HFFc6 (cell line): Measurements from ENCODE around the gene DOCK4. TPM values are rescaled to one million over a fixed set of nuclear protein-coding genes. Genes with fewer than 3 reads are reported as not detected.

ENCODE experiments used
- DNase-seq: peaks from one replicate; pipeline ENCODE4 v3.0.0-alpha.2; 2018
- H3K27ac Mint-ChIP-seq: 2 replicates; pipeline ENCODE4 v1.8.0; 2020; ENCODE audit warnings: mild to moderate bottlenecking, mixed read lengths
- H3K27me3 Mint-ChIP-seq: 2 replicates; pipeline ENCODE4 v1.8.0; 2021; ENCODE audit warnings: mild to moderate bottlenecking, moderate library complexity, mixed read lengths; ENCODE audit not compliant: insufficient read depth
- H3K36me3 Mint-ChIP-seq: 2 replicates; pipeline ENCODE4 v1.8.0; 2021; ENCODE audit warnings: low read depth, mixed read lengths
- H3K4me1 Mint-ChIP-seq: 2 replicates; pipeline ENCODE4 v1.8.0; 2020; ENCODE audit warnings: low read depth, mixed read lengths
- H3K4me3 Mint-ChIP-seq: 2 replicates; pipeline ENCODE4 v1.8.0; 2020; ENCODE audit warnings: mild to moderate bottlenecking, moderate library complexity, mixed read lengths
- H3K9me3 Mint-ChIP-seq: 2 replicates; pipeline ENCODE4 v1.8.0; 2020; ENCODE audit warnings: mild to moderate bottlenecking, mixed read lengths
- total RNA-seq, 6 experiments: library from RNA; stranded (reverse); fragmentation: NEBNext Ultra II Directional; extraction: Animal tissue kit (Norgen Biotek cat#: 25700); gene quantifications; 2 replicates in 1 of 6; 3 replicates in 5 of 6; pipeline ENCODE4 v1.2.3, GENCODE V29; 2021
- TF ChIP-seq, protein P1 (sequence below): fragments of 200-600 bp; sonication (generic); IDR thresholded peaks from 2 replicates; pipeline ENCODE4 v1.5.0; 2021; ENCODE audit warnings: antibody characterized with exemption, mild to moderate bottlenecking

Gene DOCK4
- total RNA-seq, 6 experiments from 2014 or later, result 2.2 to 3.9 (median 3.3) TPM

- no peak overlapping the region for H3K4me3 Mint-ChIP-seq
- H3K9me3 Mint-ChIP-seq, result no peaks in the 10 kb centered on the region
- no peaks in the 10 kb centered on the region; the same call in 1 of the 2 replicates for H3K36me3 Mint-ChIP-seq
Observed at GRCh38 chr7:112125250-112125649, 80.9 kb downstream of the DOCK4 start.

DNA sequence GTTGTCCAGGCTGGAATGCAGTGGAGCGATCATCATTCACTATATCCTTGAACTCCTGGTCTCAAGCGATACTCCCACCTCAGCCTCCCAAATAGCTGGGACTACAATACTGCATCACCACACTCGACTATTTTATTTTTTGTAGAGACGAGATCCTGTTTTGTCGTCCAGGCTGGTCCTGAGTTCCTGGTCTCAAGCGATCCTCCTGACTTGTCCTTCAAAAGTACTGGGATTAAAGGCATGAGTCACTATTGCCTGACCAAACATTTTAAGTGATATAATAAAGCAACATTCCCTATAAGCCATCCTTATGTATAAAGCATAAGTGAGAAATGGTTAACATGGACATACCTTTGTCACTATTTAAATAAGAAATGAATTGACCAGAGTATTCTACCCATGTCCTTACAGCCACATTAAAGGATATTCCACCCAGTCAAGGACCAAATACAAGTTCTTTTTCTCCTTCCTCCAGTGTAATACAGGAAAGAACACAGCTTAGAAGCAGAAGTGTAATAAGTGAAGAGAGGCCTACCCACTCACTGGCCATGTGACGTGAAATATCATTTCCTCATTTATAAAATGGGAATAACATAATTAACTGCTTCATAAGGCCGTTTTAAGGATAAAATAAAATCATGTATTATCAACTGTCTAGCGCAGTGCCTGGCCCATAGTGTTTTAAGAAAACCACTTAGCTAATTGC is 82.0 kb downstream of the DOCK4 start:
- H3K27me3 Mint-ChIP-seq, result peaks cover 6% of the 10 kb centered on the region; the same call in 1 of the 2 replicates
- no peak overlapping the region for H3K27ac Mint-ChIP-seq

More at GRCh38 chr7:112125250-112125649, 80.9 kb downstream of the DOCK4 start:
- DNase-seq, result no peak
- no peak overlapping the region for H3K27ac Mint-ChIP-seq
- H3K4me1 Mint-ChIP-seq, result peaks cover 13% of the 10 kb centered on the region
- TF ChIP-seq, protein P1, sequence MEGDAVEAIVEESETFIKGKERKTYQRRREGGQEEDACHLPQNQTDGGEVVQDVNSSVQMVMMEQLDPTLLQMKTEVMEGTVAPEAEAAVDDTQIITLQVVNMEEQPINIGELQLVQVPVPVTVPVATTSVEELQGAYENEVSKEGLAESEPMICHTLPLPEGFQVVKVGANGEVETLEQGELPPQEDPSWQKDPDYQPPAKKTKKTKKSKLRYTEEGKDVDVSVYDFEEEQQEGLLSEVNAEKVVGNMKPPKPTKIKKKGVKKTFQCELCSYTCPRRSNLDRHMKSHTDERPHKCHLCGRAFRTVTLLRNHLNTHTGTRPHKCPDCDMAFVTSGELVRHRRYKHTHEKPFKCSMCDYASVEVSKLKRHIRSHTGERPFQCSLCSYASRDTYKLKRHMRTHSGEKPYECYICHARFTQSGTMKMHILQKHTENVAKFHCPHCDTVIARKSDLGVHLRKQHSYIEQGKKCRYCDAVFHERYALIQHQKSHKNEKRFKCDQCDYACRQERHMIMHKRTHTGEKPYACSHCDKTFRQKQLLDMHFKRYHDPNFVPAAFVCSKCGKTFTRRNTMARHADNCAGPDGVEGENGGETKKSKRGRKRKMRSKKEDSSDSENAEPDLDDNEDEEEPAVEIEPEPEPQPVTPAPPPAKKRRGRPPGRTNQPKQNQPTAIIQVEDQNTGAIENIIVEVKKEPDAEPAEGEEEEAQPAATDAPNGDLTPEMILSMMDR, result no peak
- H3K27me3 Mint-ChIP-seq, result peaks cover 5% of the 10 kb centered on the region; the same call in 1 of the 2 replicates

GRCh38 chr7:112122798-112123197 is 83.4 kb downstream of the DOCK4 start:
- no peak for DNase-seq
- no peak overlapping the region for H3K27ac Mint-ChIP-seq

More for the DNA sequence above, 82.0 kb downstream of the DOCK4 start:
- no peaks in the 10 kb centered on the region for H3K9me3 Mint-ChIP-seq
- H3K4me1 Mint-ChIP-seq, result peaks cover 5% of the 10 kb centered on the region
- no peaks in the 10 kb centered on the region; the same call in 1 of the 2 replicates for H3K36me3 Mint-ChIP-seq
- no peak overlapping the region for H3K4me3 Mint-ChIP-seq
- no peak for DNase-seq
- TF ChIP-seq, protein P1, result no peak

GRCh38 chr7:112122144-112122543 is 84.1 kb downstream of the DOCK4 start:
- DNase-seq, result no peak
- no peaks in the 10 kb centered on the region for H3K36me3 Mint-ChIP-seq
- peaks cover 5% of the 10 kb centered on the region; the same call in 1 of the 2 replicates for H3K4me1 Mint-ChIP-seq
- H3K27ac Mint-ChIP-seq, result no peak overlapping the region
- H3K4me3 Mint-ChIP-seq, result no peak overlapping the region
- no peaks in the 10 kb centered on the region for H3K9me3 Mint-ChIP-seq
- TF ChIP-seq, protein P1, result no peak
- H3K27me3 Mint-ChIP-seq, result peaks cover 9% of the 10 kb centered on the region; the same call in 1 of the 2 replicates

More at GRCh38 chr7:112122798-112123197, 83.4 kb downstream of the DOCK4 start:
- TF ChIP-seq, protein P1, result no peak
- H3K4me3 Mint-ChIP-seq, result no peak overlapping the region
- H3K36me3 Mint-ChIP-seq, result no peaks in the 10 kb centered on the region
- peaks cover 5% of the 10 kb centered on the region; the same call in 1 of the 2 replicates for H3K4me1 Mint-ChIP-seq
- peaks cover 9% of the 10 kb centered on the region; the same call in 1 of the 2 replicates for H3K27me3 Mint-ChIP-seq
- H3K9me3 Mint-ChIP-seq, result no peaks in the 10 kb centered on the region

DNA sequence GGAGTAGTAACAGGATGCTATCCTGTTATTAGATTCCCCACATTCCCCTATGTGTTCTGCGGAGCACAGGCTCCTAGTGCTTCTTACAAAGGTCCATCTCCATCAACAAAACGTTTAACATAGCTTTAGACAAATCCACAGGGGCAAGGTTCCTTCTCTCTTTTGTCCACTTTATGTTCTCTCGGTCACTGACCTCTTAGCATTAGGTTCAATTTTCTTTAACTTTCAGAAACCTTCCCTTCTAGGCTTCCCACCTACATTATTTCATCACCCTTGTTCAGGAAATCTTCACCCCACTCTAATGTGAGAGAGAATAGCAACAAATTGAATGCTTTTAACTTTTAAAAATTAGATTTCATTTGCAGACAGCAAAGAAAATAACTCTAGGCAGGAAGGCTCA is 84.9 kb downstream of the DOCK4 start:
- no peak for DNase-seq
- H3K4me3 Mint-ChIP-seq, result no peak overlapping the region
- TF ChIP-seq, protein P1, result no peak
- H3K27me3 Mint-ChIP-seq, result peaks cover 9% of the 10 kb centered on the region; the same call in 1 of the 2 replicates
- no peaks in the 10 kb centered on the region for H3K36me3 Mint-ChIP-seq
- no peak overlapping the region for H3K27ac Mint-ChIP-seq
- H3K9me3 Mint-ChIP-seq, result no peaks in the 10 kb centered on the region
- H3K4me1 Mint-ChIP-seq, result peaks cover 5% of the 10 kb centered on the region; the same call in 1 of the 2 replicates
